GM21381 (cell line): ENCODE results near the gene OSBPL2.

Source experiments
- ATAC-seq: cut with Tn5 transposase; IDR thresholded peaks from one replicate; pipeline ENCODE4 v1.9.1; 2021; ENCODE audit warnings: mild to moderate bottlenecking, moderate library complexity; ENCODE audit not compliant: unreplicated experiment

OSBPL2 gene

DNA sequence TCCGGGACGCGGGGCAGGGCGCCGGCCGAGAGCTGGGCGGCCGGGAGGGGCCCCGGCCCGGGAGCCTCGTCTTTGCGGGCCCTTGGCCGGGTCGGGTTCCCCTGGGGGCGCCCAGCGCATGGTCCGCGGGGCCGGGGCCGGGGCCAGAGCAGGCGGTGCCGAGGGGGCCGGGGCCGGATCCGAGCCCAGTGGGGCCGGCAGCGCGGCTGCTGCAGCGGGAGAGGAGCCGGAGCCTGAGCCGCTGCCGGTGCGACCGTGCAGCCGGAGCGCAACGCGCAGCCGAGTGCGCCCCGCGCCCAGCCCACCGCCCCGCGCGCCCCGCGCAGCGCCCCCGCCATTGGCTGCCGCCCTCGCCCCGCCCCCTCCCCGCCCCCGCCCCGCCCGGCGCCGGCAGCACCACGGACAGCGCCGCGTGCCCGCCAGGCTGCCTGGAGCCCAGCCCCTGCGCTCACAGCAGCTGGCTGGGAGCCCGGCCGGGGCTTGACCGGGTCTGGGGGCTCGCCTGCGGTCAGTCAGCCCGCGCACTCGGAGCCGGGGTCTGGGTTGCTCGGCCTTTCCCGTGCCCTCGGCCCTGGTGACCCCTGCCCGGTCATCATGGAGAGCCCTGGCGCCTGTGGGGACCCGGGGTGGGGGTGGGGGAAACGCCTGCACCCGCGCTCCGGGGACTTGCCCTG is 18.2 kb upstream of the OSBPL2 start, which contains the start of gene HRH3:
Gene HRH3, minus strand, starts transcription at position 287 of the 674 bp plus-strand sequence. CDS start 308 bp downstream, outside the sequence.
- no peak for ATAC-seq

DNA sequence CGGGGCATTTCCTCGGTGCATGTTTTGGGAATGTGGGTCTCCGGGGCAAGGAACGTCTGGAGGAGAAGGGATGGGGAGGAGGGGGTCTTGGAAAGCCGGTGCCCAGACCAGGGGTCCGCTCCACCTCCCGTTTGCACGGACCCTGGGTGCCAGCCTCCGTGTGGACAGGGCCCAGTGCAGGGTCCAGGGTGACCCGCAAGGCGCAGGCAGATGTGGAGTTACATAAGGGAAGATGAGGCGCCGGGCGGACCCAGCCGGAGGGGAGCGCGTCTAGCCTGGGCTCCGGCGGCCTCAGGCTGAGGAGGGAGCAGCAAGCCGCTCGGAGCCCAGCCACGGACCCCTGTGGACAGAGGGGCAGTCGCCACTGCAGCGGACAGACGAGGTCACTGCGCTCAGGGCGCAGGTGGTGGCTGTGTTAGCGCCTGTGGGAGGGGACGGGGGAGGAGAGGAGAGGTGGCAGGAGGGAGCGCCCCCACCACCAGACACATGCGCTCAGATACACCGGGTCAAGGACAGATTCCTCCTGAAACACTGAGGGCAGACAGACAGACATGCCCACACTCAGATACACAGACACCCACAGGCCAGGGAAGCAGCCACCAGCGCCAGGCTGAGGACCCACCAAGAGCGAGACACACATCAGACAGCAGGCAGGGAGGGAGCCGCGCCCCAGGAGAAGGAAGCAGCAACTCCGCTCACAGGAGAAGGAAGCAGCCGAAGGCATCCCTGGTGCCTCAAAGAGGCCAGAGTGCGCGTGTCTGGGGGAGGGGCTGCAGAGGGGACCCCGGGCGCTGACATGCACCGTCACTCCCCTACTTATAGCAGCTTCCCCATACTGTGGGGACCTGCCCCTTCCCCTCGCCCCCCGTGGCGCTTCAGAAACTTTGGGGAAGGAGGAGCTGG is 17.4 kb upstream of the OSBPL2 start:
- no peak for ATAC-seq

DNA sequence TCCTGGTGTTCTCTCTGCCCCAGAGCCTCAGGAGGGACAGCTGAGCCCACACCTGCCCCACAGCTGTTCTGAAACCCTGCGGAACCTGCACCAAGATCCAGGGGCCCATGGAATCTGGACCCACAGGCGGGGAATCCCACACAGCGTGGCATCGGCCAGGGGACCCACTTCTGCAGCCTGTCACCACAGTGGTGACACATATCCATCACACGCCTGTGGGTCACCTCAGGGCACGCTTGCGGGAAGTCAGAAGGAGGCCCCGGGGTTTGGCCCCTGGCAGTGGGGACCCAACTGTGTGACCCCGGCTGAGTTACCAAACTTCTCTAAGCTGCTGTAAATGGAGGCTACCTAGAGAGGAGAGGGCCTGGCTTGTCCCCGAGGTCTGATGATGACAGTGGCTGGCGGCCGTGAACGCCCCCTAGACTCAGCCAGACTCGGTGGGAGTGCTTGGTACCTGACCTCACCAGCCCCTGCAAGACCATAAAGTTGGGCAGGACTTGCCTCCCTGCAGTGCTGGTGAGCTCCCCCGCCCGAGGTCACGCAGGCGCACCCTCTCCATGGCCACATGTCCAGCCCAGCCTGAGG is 16.0 kb upstream of the OSBPL2 start:
- no peak for ATAC-seq

DNA sequence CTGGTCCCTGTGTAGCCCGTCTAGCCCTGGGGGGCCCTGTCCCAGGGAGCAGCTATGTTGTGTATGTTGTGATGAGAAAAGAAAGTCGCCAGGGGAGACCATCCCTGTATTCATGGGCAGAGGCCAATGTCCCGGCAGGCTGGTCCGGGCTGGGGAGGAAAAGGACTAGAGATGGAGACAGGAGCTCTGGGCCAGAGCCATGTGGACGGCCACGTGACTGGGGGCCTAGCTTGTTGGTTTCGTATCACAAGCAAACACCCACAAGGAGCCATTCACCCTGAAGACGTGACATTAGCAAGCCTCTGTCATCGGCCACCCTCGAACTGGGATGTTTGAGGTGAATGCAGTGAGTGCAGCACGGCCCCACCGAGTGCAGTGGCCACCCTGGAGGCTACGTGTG is 15.3 kb upstream of the OSBPL2 start:
- ATAC-seq, result no peak

DNA sequence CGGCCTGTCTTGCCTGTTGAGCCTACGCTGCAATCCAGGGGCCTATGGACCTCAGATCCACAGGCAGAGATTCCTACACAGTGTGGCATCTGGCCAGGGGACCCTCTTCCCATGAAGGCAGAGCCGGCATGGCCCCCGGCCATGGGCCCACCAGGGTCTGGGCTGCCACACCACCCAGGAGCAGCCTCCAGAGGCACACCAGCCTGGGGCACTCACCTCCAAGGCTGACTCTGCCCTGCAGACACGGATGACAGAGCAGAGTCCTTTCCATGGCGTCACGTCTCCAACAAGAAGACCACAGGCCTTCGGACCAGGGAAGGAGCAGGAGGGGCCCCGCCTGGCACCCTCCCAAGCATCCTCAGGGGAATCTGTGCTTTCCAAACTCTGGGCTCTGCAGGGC is 14.8 kb upstream of the OSBPL2 start:
- ATAC-seq, result no peak

DNA sequence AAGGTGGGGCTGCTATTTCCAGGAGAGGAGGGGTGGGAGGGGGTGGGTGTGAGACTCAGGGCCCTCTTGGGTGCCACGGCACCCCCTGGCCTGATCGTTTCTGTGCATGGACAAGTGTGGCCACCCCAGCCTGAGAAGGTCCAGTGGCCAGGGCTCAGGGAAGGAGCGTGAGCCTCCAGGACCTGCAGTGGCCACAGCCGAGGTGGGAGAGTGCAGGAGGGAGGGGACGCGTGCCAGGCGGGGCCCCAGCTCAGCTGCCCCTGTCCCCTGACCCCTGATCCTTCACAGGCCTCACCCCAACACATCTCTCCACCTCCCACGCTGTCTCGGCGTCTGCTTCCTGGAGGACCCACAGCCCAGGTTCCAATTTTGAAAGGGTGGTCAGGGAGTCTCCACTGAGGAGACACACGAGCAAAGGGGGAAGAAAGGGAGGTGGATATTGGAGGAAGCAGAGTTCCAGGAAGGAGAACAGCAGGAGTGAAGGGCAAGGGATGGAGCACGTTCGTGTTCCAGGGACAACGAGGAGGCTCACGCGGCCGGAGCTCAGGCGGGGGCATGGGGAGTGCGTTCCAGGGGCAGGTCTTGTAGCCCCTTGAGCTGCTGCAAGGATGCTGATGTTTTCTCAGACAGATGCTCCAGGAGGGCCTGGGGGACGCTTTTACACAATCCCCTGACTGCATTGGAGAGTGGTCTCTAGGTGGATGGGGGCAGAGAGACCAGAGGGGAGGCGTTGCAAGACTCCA is 14.0 kb upstream of the OSBPL2 start:
- ATAC-seq, result no peak

DNA sequence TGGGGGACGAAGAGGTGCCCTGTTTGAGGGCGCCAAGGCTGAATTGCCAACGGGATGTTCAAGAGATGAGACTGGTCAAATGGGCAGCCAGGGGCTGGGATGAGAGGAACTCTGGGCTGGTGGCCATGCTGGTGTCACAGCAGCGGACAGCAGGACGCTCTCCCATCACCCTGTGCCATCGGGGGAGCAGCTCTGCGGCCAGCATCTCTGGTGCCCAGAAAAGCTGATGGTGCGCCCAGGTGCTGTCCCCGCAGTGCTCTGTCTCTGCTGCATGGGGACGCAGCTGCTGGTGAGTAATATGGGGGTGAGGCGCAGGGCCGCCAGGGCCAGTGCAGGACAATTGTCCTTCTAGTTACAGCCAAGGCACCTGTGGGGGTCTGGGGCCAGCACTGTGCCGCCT is 13.3 kb upstream of the OSBPL2 start:
- no peak for ATAC-seq

DNA sequence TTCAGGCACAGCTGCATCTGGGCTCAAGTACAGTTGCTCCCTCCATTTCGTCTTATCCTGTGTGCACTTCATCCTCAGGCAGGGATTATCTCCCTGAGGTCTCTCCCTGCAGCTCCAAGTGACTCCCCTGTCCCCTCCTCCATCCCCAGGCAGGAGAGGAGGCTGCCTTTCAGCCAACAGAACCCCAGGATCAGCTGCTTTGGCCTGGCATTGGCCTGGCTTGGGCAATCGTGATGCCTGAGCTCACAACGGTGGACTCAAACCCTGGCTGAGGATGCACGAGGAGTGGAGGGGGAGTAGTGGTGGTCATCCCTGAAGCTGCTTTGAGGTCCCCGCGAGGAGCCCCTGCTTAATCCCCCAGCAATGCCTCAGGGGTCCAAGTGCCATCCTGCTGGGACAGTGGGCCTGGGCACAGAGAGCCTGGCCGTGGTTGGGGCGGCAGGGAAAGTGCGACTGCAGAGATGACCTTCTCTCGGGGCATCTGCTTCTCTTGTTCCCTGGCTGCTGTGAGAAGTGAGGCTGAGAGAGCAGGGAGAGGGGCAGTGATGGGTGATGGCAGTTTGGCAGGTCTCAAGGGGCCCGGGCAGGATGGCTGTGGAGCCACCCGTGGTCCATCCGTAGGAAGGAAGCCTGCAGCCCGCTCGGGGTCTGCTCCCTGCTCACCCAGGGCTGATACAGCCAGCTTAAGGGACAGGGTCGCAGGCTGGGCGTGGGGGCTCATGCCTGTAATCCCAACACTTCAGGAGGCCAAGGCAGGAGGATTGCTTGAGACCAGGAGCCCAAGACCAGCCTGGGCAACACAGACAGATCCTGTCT is 12.3 kb upstream of the OSBPL2 start:
- ATAC-seq, result no peak

DNA sequence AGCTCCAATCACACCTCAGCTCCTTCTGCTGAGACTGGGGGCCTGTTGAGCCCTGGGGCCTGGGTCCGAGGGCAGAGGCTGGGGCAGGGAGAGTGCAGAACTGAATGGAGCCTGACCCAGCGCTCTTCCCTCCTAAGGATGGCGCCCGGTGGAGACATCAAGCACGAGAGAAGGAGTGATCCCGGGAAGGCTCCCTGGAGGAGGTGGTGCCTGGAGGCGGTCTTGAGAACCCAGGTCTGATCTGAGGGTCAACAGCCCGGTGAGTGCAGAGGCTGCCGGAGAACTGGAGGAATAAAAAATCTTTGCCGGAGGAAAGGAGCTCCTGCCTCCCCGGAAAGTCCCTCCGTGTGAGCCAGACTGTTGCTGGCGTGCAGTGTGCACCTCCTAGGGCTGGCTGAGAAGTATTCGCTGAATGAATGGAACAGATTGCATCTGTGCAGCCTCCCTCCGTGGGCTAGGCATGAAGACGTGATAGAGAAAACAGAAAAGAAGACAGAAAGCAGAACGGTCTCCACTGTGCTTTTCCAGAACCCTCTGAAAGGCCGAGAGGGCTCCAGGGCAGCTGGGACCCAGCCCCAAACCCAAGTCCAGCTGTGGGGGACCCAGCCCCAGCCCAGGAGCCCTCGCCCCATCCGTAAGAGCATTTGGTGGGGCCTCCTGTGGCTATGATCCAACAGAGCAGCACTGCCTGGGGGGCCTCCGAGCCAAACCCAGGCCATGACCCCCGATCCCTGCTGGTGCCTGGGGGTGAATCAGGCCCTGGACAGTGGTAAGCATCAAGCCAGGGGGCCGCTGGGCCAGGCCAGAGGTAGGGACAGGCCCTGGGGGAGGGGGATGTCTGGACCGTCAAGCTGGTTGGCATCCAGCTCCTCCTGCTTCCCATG is 11.4 kb upstream of the OSBPL2 start:
- no peak for ATAC-seq

DNA sequence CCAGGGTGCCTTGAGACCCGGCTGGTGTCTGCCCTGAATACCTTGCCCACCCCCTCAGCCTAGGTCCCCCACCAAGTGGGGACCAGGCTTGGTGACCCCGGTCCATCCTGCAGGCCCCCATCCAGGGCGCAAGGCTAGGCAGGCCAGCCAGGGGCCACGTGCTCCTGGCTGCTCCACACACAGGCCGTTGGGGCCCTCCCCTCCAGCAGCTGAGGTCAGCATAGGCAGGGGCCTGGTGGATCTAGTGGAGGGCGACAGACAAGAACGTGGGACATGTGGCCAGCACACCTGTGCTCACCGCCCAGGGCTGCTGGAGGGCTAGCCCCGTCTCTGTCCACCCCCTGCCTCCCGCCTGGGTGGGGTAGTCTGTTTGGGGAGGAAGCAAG is 10.7 kb upstream of the OSBPL2 start:
- no peak for ATAC-seq

DNA sequence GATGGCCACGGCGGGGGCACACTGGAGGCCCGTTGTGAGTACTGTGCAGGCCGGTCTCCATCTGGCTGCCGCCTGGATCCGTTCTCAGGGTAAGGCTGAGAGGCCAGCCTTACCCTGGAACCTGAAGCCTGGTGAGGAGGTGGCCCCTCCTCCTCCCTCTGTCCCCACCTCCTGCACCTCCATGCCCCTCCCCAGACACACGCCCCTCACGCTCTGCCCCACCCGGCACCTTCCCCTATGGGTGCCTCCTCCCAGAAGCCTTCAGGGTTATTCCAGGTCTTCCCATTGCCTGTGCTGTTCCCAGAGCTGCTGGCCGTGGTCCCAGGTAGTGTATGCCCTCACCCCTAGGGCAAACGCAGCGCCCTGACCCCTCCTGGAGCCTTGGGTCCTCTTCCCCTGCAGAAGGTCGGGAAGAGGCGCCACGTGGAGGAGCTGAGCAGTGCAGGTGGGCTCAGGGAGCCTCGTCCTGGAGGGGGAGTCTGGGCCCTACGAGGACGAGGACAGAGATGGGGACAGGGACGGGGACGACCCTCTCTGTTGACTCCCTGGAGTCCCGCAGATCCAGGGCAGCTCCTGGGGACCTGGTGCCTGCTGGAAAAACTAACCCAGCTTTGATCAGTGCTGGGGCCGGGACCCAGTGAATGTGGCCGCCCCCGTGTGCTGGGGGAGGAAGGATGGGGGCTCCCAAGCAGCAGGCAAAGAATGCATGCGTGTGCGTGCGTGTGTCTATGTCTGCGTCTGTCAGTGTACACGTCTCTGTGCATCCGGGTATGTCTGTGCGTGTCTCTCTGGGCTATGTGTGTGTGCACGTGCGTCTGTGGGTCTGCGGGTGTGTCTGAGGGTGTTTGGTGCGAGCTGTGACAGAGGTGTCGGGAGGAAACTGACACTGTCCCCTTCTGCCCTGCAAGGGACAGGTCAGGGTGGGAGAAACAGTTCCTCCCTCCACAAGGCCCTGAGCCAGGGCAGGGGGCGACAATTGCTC is 10.1 kb upstream of the OSBPL2 start:
- no peak for ATAC-seq

DNA sequence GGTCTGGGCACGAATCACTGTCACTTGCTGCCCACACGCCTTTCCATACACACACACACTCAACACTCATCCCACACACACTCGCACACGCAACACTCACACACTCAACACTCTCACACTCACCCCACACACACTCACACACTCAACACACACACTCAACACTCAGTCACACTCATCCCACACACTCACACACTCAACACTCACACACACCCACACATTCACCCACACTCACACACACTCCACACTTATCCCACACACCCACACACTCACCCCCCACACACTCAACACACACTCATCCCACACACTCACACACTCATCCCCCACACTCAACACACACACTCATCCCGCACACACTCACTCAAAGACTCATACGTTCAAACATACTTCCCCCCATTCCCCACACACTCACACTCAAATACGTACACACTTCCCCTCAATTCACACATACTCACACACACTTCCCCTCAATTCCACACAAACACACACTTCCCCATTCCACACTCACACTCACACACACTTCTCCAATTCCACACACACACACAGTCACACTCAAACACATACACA is 9.3 kb upstream of the OSBPL2 start:
- ATAC-seq, result no peak

DNA sequence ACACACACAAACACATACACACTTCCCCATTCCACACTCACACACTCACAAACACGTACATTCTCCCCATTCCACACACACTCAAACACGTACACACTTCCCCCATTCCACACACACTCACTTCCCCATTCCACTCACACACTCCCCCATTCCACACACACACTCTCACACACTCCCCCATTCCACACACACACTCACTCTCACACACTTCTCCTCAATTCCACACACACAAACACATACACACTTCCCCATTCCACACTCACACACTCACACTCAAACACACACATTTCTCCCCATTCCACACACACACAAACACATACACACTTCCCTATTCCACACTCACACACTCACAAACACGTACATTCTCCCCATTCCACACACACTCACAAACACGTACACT is 8.7 kb upstream of the OSBPL2 start:
- no peak for ATAC-seq

DNA sequence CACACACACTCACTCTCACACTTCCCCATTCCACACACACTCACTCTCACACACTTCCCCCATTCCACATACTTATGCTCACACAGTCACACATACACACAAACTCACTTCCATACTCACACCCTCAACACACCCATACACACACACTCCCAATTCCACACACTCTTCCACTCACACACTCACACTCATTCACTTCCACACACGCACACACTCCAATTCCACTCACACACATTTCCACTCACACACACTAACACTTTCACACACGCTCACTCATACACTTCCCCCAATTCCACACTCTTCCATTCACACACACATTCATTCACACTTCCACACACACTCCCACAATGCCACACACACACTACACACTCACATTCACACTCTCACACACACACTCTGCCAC is 8.0 kb upstream of the OSBPL2 start:
- no peak for ATAC-seq

DNA sequence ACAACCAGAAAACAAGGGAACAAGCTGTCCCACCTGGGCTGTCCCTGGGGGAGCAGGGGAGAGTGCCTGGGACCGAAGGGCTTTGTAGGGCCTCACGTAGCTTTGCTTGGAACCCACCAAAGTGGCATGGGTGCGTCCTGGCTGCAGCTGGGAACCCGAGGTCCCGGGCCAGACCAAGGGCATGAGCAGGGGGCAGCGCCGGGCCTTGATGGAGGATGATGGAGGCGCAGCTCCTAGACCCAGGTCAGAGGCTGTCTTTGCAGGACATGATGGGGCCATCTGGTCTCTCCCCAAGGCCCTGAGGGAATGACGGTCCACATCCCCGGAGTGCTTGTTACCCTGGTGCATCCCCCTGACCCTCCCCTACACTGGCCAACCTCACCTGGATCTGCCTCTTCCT is 7.6 kb upstream of the OSBPL2 start:
- no peak for ATAC-seq

DNA sequence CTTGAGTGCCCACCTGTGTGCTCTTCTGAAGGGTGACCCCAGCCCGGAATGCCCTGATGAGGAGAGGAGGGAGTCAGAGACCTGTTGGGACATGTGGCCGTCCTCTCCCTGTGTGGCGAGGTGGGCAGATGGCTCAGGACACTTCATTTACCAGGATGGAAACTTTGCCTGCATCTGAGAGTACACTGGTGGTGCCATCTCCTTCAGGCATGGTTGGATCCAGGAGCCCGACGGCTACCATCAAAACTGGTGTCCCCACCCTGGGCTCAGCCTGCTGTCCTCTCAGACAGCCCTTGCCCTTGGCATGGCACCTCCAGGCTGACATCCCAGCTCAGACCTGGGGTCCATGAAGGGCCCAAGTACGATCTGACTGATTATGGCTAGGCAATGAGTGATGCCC is 7.0 kb upstream of the OSBPL2 start:
- ATAC-seq, result no peak

DNA sequence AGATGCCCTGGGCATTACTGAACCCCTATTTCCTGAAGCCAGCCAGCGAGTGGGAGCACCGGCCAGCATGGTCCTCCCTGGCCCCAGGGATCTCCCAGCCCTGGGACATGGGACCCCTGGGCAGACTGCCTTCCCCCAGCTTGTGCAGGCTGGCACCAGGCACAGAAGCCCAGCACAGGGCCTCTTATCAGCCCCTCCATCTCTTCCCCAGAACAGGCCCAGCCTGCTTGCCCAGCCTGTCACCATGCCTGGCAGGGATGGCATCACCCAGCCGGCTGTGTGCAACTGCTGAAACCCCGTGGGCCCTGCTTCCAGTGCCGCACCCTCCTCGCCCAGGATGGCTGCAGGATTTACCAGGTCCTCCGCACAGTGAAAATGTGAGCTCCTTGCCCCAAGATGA is 6.1 kb upstream of the OSBPL2 start:
- ATAC-seq, result no peak
